C1 segment of cervical spinal cord (tissue), 14 donors: ENCODE data around the gene ULBP2.
"Not testable (repeated sequence)": the region's sequence is repeated elsewhere in the genome, so short reads cannot be mapped to it uniquely, and the experiment has no call there.

Experiments used
- DNase-seq, 14 donors: peaks; one replicate each; lab custom pipeline; 2025; lab: John Stamatoyannopoulos, UW

Gene ULBP2

GRCh38 chr6:149967591-149967990, 25.8 kb downstream of the ULBP2 start:
- DNase-seq = no peak

DNA sequence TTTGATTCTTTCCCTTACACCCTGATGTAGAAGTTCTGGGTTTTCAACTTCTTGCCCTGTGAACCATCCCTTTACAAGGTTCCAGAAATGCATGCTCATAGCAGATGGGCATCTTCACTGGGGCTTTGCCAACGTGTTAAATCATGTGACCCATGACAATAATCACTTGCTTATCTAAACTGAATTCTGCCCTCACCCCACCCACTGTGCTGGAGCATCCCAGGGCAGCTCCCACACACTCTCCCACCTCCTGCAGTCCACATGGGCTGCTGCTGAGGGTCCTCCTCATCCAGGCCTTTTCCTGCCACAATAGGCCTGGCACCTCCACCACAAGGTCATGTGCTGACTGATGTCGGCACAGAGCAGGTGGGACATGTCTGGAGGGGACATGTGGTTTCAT, 26.2 kb downstream of the ULBP2 start:
- DNase-seq = not testable (repeated sequence)

- DNase-seq = not testable (repeated sequence)
Measured at GRCh38 chr6:149968909-149969308, 27.1 kb downstream of the ULBP2 start.

GRCh38 chr6:149969635-149970034, 27.8 kb downstream of the ULBP2 start:
- DNase-seq = no peak

GRCh38 chr6:149974394-149974793, 32.6 kb downstream of the ULBP2 start:
- not testable (repeated sequence) for DNase-seq

DNA sequence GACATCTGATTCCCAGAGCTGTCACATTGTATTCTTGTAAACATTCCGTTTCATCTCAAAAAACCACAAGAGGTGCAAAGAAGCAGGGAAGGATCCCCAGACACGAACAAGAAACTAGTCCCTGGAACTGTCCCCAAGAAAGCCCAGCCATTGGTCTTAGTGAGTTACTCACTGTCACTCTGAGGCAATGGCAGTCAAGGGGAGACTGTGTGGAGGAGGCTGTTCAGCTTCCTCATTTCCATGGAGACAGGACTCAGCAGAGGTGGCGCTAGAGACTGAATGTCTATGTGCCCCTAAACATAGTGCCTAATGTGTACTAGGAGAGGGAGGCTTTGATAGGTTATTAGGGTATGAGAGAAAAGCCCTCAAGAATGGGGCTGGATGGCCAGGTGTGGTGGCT, 33.0 kb downstream of the ULBP2 start:
- DNase-seq = no peak

- no peak for DNase-seq
Measured at GRCh38 chr6:149975400-149975799, 33.6 kb downstream of the ULBP2 start.

GRCh38 chr6:149977221-149977620, 35.4 kb downstream of the ULBP2 start:
- no peak for DNase-seq

GRCh38 chr6:149978610-149979009, 36.8 kb downstream of the ULBP2 start:
- DNase-seq = no peak

DNA sequence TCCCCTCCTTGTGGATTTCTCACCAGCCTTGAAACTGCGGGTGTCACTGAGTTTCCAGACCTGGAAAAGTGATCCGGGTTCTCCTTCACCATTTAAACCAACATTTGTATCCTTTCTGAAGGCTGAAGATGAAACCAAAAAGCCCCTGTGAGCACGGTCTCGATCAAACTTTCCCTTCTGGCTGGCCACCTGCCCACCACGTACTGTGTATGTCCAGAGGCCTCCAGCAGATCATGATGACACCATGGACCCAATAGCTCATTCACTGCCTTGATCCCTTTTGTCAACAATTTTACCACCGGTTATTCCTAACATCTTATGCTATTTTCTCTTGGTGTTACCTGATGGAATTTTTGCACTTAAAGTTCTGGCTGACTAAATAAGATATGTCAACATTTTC, 37.5 kb downstream of the ULBP2 start:
- no peak for DNase-seq

- DNase-seq = no peak
Measured at GRCh38 chr6:149983145-149983544, 41.3 kb downstream of the ULBP2 start.

GRCh38 chr6:149984773-149985172, 43.0 kb downstream of the ULBP2 start:
- no peak for DNase-seq

- no peak for DNase-seq
Measured at GRCh38 chr6:149985481-149985937, 43.7 kb downstream of the ULBP2 start.

- DNase-seq = no peak
Measured at GRCh38 chr6:149987602-149988107, 45.8 kb downstream of the ULBP2 start.

GRCh38 chr6:149988550-149989346, 46.9 kb downstream of the ULBP2 start:
- DNase-seq = no peak

- DNase-seq = no peak
Measured at GRCh38 chr6:149990212-149990660, 48.4 kb downstream of the ULBP2 start.

- DNase-seq = no peak
Measured at GRCh38 chr6:149990661-149991471, 49.1 kb downstream of the ULBP2 start.

GRCh38 chr6:149991472-149991795, 49.6 kb downstream of the ULBP2 start:
- not testable (repeated sequence) for DNase-seq

- DNase-seq = no peak
Measured at GRCh38 chr6:149991838-149992237, 50.0 kb downstream of the ULBP2 start.

- DNase-seq = no peak
Measured at GRCh38 chr6:149995235-149995750, 53.5 kb downstream of the ULBP2 start.

DNA sequence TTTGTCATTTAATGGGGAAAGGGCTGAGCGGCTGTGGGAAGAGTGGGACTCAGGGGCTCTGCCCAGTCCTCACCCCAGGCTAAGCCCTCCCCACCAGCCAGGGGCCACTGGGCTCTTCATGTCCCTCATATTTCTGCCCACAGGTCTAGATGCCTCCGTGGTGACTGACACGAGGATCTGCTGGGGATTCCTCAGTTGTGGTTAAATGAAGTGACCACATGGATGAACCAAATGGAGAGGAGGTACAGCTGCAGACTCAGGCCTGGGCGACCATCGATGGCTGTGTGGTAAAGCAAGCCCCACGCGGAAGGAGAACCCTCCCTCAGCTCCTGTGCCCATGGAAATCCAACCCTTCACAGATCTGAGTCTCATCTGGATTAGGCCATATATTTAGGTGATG, 54.2 kb downstream of the ULBP2 start:
- DNase-seq = no peak
